Naive thymus-derived CD8-positive, alpha-beta T cell (primary cell): ENCODE measurements around the gene OAS2. TPM values are rescaled to one million over a fixed set of nuclear protein-coding genes. Genes with fewer than 3 reads are reported as not detected.
A peak's percentile ranks its signal among the peaks of the same experiment; 100 is the strongest.

Experiments
- ATAC-seq, 2 donors: fragments of 150-1000 bp; cut with Tn5 transposase in 1 of 2; sonication (Bioruptor Pico), chemical (Tn5 transposase) in 1 of 2; 1 replicate in 1 of 2; 2 replicates in 1 of 2; pipeline ENCODE4 v1.10.0; 2021; ENCODE audit warnings: mild to moderate bottlenecking in 2 of 2, moderate library complexity in 2 of 2
- POLR2A ChIA-PET: fragments of 350-600 bp; sonication (Branson Sonifier 250); formaldehyde crosslinking; loops from one replicate; lab custom pipeline; 2021; ENCODE audit warnings: antibody characterized with exemption; lab: Charles Lee
- DNase-seq, 10 donors: peaks; one replicate each; pipeline versions ENCODE4 v3.0.0 to v3.0.0-alpha.2; 2020 to 2022
- H3K27ac Mint-ChIP-seq, 10 donors: one replicate each; pipeline ENCODE4 v1.8.0; 2020 to 2022; ENCODE audit warnings: mild to moderate bottlenecking in 10 of 10, mixed read lengths in 10 of 10, moderate library complexity in 4 of 10, inconsistent platforms in 1 of 10
- H3K27me3 Mint-ChIP-seq, 5 donors: one replicate each; pipeline ENCODE4 v1.8.0; 2021 to 2022; ENCODE audit warnings: mixed read lengths in 5 of 5
- H3K36me3 Mint-ChIP-seq, 3 donors: one replicate each; pipeline ENCODE4 v1.8.0; 2020 to 2022; ENCODE audit warnings: mixed read lengths in 3 of 3, mild to moderate bottlenecking in 2 of 3, inconsistent platforms in 1 of 3
- H3K4me1 Mint-ChIP-seq, 4 donors: one replicate each; pipeline ENCODE4 v1.8.0; 2021 to 2022; ENCODE audit warnings: mixed read lengths in 4 of 4
- H3K4me3 Mint-ChIP-seq, 10 donors: one replicate each; pipeline ENCODE4 v1.8.0; 2020 to 2022; ENCODE audit warnings: mild to moderate bottlenecking in 10 of 10, mixed read lengths in 10 of 10, moderate library complexity in 6 of 10, inconsistent platforms in 1 of 10
- H3K9me3 Mint-ChIP-seq, 9 donors: one replicate each; pipeline ENCODE4 v1.8.0; 2020 to 2022; ENCODE audit warnings: mixed read lengths in 9 of 9, mild to moderate bottlenecking in 3 of 9, inconsistent platforms in 1 of 9, moderate library complexity in 1 of 9
- polyA plus RNA-seq, 3 donors: library from polyadenylated mRNA; unstranded; fragments of 300-500 nt; fragmentation: Illumina TruSeq; gene quantifications; one replicate each; pipeline ENCODE4 v1.2.3, GENCODE V29; 2021
- total RNA-seq, 8 experiments: library from RNA in 2 of 8; stranded (reverse) in 2 of 8; gene quantifications; one replicate each; pipeline ENCODE4 v1.2.3 and lab custom pipeline; 2021 to 2026

Gene OAS2
- total and polyA plus RNA-seq, 5 experiments from 2014 or later: 25.6 to 47.9 (median 40.9) TPM

- Mint-ChIP-seq H3K9me3 (peaks cover 0 to 7% (median 4%) of the 10 kb centered on the region in 9 donors), H3K4me3 (no peak overlapping the region), H3K27ac (no peak overlapping the region), H3K27me3 (no peaks in the 10 kb centered on the region), H3K4me1 (peaks cover 0 to 4% (median 0%) of the 10 kb centered on the region in 4 donors), H3K36me3 (peaks cover 32 to 90% (median 59%) of the 10 kb centered on the region in 3 donors)
- no peak for ATAC-seq
- POLR2A ChIA-PET: no interaction called here
- no peak for DNase-seq
These were observed 27.4 kb downstream of the OAS2 start for GRCh38 chr12:113005762-113006161.

DNA sequence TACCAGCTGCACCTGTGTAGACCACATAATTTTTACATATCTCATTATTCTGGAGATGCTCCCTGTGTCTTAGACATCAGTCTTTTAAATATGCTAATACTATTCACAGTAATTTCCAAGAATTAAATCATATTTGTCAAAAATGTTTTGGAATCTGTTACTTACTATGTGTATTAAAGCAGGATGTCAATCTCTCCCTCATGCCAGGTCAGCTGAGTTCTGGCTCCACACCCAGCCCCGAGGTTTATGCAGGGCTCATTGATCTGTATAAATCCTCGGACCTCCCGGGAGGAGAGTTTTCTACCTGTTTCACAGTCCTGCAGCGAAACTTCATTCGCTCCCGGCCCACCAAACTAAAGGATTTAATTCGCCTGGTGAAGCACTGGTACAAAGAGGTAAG, 27.9 kb downstream of the OAS2 start:
- DNase-seq (no peak), ATAC-seq (no peak)
- peaks cover 36 to 92% (median 60%) of the 10 kb centered on the region in 3 donors for H3K36me3 Mint-ChIP-seq
- peaks cover 0 to 11% (median 7%) of the 10 kb centered on the region in 9 donors for H3K9me3 Mint-ChIP-seq
- H3K4me3 Mint-ChIP-seq: no peak overlapping the region
- peaks cover 0 to 4% (median 0%) of the 10 kb centered on the region in 4 donors for H3K4me1 Mint-ChIP-seq
- H3K27me3 Mint-ChIP-seq: no peaks in the 10 kb centered on the region
- H3K27ac Mint-ChIP-seq: no peak overlapping the region
- POLR2A ChIA-PET: no interaction called here

DNA sequence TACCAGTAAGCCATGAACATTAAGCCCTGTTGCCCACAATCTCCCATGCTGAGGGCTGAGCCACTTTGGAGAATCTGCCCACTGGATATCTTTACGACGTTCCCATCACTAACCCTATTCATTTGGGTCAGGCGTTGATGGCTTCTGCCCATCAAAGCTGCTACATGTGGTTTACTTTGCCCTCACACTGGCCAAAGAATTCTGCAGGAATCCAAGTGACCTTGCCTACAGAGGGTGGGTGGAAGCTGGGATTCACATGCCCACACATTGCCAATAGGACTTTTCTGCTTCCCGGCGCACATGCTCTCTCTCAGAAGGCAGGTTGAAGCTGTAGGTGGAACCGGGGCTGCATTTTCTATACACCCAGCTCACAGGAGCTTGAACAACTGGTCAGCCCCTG, 28.3 kb downstream of the OAS2 start:
- no peak overlapping the region for H3K27ac Mint-ChIP-seq
- peaks cover 3 to 16% (median 9%) of the 10 kb centered on the region in 9 donors for H3K9me3 Mint-ChIP-seq
- no peaks in the 10 kb centered on the region for H3K27me3 Mint-ChIP-seq
- H3K36me3 Mint-ChIP-seq: peaks cover 36 to 93% (median 62%) of the 10 kb centered on the region in 3 donors
- peaks cover 0 to 2% (median 0%) of the 10 kb centered on the region in 4 donors for H3K4me1 Mint-ChIP-seq
- DNase-seq (no peak), ATAC-seq (no peak)
- no peak overlapping the region for H3K4me3 Mint-ChIP-seq
- POLR2A ChIA-PET: no interaction called here

DNA sequence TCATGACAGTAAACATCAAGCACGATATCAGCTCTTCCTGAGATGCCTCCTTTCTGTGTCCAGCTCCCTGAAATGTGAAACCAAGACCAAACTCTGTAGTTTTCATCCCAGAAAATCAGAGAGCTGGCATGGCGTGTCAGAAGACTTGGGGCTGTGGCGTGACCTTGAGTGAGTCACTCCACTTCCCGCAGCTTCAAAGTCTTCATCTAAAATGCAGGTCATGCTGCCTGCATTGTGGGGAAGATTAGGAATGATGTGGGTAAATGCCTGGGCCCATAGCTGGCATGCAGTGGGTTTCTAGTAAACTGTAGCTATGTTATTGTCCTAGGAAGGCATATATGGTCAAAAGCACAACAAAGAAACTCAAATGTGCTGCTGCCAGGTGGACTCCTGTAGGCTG, 28.8 kb downstream of the OAS2 start:
- H3K9me3 Mint-ChIP-seq: peaks cover 4 to 21% (median 9%) of the 10 kb centered on the region in 9 donors
- POLR2A ChIA-PET: no interaction called here
- DNase-seq (no peak), ATAC-seq (no peak)
- H3K4me1 Mint-ChIP-seq: peaks cover 0 to 2% (median 0%) of the 10 kb centered on the region in 4 donors
- peaks cover 36 to 94% (median 67%) of the 10 kb centered on the region in 3 donors for H3K36me3 Mint-ChIP-seq
- no peak overlapping the region for H3K4me3 Mint-ChIP-seq
- H3K27ac Mint-ChIP-seq: no peak overlapping the region
- no peaks in the 10 kb centered on the region for H3K27me3 Mint-ChIP-seq

- no peak for ATAC-seq
- Mint-ChIP-seq H3K27me3 (no peaks in the 10 kb centered on the region), H3K27ac (peak overlapping the region in 2 of 10 donors; percentile 20 to 72), H3K4me1 (peaks cover 0 to 7% (median under 1%) of the 10 kb centered on the region in 4 donors), H3K36me3 (peaks cover 36 to 60% (median 55%) of the 10 kb centered on the region in 3 donors), H3K4me3 (no peak overlapping the region), H3K9me3 (peaks cover 4 to 21% (median 9%) of the 10 kb centered on the region in 9 donors)
- DNase-seq: no peak
- POLR2A ChIA-PET: no interaction called here
These were observed 32.4 kb downstream of the OAS2 start for GRCh38 chr12:113010701-113011100.

DNA sequence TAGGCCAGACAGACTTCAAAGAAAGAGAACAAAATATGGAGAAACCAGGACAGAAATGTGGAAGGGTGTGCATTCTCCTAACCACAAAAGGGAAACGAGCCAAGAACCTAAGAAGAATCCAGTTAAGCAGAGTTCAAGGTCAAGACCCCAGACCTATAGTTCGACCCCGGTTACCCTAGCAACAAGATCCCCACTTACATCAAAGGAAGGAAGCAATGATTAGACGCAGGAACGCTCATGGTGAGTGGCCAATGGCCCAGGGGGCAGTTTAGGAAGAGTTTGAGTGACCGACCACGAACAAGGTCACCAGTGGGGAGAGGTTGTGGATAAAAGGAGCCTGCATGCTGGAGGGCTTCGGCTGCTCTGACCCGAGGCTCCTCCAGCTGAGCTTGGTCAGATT, 36.2 kb downstream of the OAS2 start:
- Mint-ChIP-seq H3K36me3 (peaks cover 16 to 27% (median 23%) of the 10 kb centered on the region in 3 donors), H3K4me1 (peaks cover 0 to 7% (median under 1%) of the 10 kb centered on the region in 4 donors), H3K9me3 (peaks cover 4 to 21% (median 9%) of the 10 kb centered on the region in 9 donors), H3K4me3 (no peak overlapping the region), H3K27ac (peak overlapping the region in 1 of 10 donors; percentile 8), H3K27me3 (peaks cover 0 to 4% (median 4%) of the 10 kb centered on the region in 5 donors)
- DNase-seq (no peak), ATAC-seq (no peak)
- POLR2A ChIA-PET: no interaction called here

DNA sequence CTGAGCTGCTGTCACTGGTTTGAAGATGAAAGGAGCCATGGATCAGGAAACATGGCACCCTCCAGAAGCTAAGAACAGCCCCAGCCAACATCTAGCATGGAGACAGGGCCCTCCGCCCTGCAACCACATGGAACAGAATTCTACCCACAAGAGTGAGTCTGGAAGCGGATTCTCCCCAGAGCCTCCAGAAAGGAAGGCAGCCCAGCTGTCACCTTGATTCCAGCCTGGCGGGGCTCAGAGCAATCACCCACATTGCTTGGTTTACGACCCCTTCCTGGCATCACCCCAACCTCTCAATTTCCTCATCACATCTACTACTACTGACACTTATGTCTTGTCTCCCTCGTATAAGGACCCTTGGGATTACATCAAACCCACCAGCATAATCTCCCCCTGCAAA, 38.5 kb downstream of the OAS2 start:
- Mint-ChIP-seq H3K27me3 (peaks cover 0 to 7% (median 4%) of the 10 kb centered on the region in 5 donors), H3K27ac (no peak overlapping the region), H3K4me3 (no peak overlapping the region), H3K9me3 (peaks cover 0 to 4% (median 0%) of the 10 kb centered on the region in 9 donors), H3K4me1 (peaks cover 0 to 6% (median under 1%) of the 10 kb centered on the region in 4 donors), H3K36me3 (peaks cover 0 to 4% (median under 1%) of the 10 kb centered on the region in 3 donors)
- no peak for DNase-seq
- ATAC-seq: no peak
- POLR2A ChIA-PET: no interaction called here

DNA sequence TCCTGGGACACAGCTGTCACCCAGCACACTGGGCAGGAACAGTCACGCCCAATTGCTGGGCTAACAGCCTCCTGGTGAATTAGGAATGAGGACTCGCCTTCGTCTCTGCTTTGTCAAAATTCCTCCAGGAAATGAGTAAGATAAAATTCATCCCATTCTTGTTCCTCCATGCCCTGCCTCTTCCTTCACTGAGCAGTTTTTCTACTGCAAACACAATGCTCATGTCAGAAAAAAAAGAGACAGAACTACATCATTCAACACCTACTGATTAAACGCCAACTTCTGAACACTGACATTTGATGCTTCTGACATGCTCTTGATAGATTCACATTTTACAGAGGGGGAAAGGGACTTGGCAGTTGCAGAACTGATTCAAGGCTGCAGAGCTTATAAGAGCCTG, 40.7 kb downstream of the OAS2 start:
- Mint-ChIP-seq H3K4me1 (peaks cover 0 to 4% (median 0%) of the 10 kb centered on the region in 4 donors), H3K36me3 (no peaks in the 10 kb centered on the region), H3K27me3 (peaks cover 0 to 7% (median 4%) of the 10 kb centered on the region in 5 donors), H3K4me3 (no peak overlapping the region), H3K27ac (no peak overlapping the region), H3K9me3 (no peaks in the 10 kb centered on the region)
- POLR2A ChIA-PET: no interaction called here
- DNase-seq (no peak), ATAC-seq (no peak)

DNA sequence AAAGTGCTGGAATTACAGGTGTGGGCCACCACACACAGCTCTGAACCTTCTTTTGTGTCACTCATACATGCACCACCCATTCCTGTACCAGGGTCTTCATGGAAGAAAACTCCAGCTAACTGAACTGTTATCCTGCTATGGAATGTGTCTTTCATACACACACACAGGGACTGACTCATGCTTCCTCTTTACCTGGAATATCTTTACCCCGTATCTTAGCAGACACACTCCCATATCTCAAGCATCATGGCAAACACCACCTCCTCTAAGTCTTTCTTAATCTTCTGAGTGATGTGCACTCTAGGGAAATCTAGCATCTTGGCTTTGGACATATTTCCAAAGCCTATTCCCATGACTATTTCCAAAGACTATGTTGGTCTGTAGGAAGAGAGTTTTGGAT, 43.2 kb downstream of the OAS2 start:
- no peaks in the 10 kb centered on the region for H3K36me3 Mint-ChIP-seq
- H3K27ac Mint-ChIP-seq: no peak overlapping the region
- H3K27me3 Mint-ChIP-seq: peaks cover 0 to 7% (median 4%) of the 10 kb centered on the region in 5 donors
- ATAC-seq (no peak), DNase-seq (no peak)
- H3K9me3 Mint-ChIP-seq: no peaks in the 10 kb centered on the region
- H3K4me1 Mint-ChIP-seq: no peaks in the 10 kb centered on the region
- H3K4me3 Mint-ChIP-seq: no peak overlapping the region
- POLR2A ChIA-PET: no interaction called here

DNA sequence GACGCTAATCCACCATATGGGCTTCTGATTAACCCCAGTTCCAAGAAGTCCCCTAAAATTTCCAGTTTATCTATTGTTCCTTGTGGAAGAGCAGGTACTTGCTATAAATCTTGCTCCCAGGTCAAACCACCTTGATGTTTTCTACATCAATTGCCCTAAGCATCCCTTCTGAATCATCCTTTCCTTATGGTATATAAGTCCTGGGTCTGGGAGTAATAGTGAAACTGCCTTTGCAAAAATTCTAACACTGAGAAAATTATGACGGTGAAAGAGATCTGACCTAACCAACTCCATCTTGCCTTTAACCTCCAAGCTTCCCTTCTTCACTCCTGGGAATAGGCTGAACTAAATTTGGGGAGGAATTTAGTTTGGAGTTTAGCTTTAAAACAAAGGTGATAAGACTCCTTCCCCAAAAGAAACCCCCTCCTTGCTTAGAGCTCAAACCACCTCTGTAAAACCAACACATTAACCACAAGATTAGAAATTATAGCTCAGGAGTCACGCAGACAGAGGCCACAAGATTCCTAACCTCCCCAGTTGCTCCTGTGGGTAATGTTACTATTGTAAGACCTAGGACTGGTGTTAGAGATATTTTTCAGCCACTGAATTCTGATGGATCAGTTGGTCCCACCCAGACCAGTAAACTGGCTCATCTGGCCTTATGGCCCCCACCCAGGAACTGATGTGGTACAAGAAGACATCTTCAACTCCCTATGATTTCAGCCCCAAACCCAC, 44.4 kb downstream of the OAS2 start:
- Mint-ChIP-seq H3K27me3 (peaks cover 0 to 6% (median 0%) of the 10 kb centered on the region in 5 donors), H3K4me3 (no peak overlapping the region), H3K36me3 (no peaks in the 10 kb centered on the region), H3K4me1 (no peaks in the 10 kb centered on the region), H3K9me3 (no peaks in the 10 kb centered on the region), H3K27ac (no peak overlapping the region)
- ATAC-seq: no peak
- POLR2A ChIA-PET: no interaction called here
- no peak for DNase-seq

GRCh38 chr12:113027726-113028125, 49.4 kb downstream of the OAS2 start:
- ATAC-seq (no peak), DNase-seq (no peak)
- Mint-ChIP-seq H3K9me3 (no peaks in the 10 kb centered on the region), H3K4me1 (peaks cover 2 to 6% (median 3%) of the 10 kb centered on the region in 4 donors), H3K27me3 (peaks cover 4 to 10% (median 6%) of the 10 kb centered on the region in 5 donors), H3K36me3 (no peaks in the 10 kb centered on the region), H3K27ac (peak overlapping the region in 1 of 10 donors; percentile 17), H3K4me3 (no peak overlapping the region)
- POLR2A ChIA-PET: no interaction called here

- Mint-ChIP-seq H3K27ac (peak overlapping the region in 1 of 10 donors; percentile 1), H3K36me3 (no peaks in the 10 kb centered on the region), H3K9me3 (no peaks in the 10 kb centered on the region), H3K4me3 (no peak overlapping the region), H3K4me1 (peaks cover 2 to 6% (median 3%) of the 10 kb centered on the region in 4 donors), H3K27me3 (peaks cover 5 to 10% (median 7%) of the 10 kb centered on the region in 5 donors)
- no peak for ATAC-seq
- peak in 2 of 10 donors; percentile 11 to 14 for DNase-seq
- POLR2A ChIA-PET: no interaction called here
These were observed 52.7 kb downstream of the OAS2 start for GRCh38 chr12:113030875-113031525.

DNA sequence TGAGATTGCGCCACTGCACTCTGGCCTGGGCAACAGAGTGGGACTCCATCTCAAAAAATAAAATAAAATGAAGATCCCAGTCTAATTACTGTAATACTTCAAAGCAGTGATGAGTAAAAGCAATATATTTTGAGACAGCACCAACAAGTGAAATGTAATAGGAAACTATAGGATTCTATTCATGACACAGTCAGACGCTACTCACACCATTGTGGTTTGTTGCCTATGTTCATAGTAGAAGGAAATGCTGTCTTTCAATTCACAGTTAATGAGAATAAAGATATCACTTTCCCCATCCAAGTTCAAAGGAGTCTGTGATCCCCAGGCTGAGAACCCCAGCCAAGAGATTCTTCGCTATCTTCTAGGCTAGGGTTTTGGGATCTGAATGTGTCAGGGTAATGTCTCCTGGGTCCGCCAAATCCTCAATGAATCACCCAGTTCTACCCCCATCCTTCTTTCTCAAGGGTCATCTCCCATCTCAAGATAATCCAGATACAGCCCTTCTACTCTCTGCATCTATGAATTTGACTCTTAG, 61.7 kb downstream of the OAS2 start:
- peak overlapping the region in 1 of 10 donors; percentile 14 for H3K27ac Mint-ChIP-seq
- no peak for DNase-seq
- POLR2A ChIA-PET: no interaction called here
- no peaks in the 10 kb centered on the region for H3K36me3 Mint-ChIP-seq
- no peak overlapping the region for H3K4me3 Mint-ChIP-seq
- H3K4me1 Mint-ChIP-seq: peaks cover 0 to 8% (median 0%) of the 10 kb centered on the region in 4 donors
- no peaks in the 10 kb centered on the region for H3K9me3 Mint-ChIP-seq
- peaks cover 0 to 15% (median 8%) of the 10 kb centered on the region in 5 donors for H3K27me3 Mint-ChIP-seq
- ATAC-seq: no peak
